GM23338 (cell line): ENCODE measurements around the gene PCSK1N.

Experiments used
- CREB1 ChIP-seq: fragments of 250-450 bp; sonication (Bioruptor Pico); IDR thresholded peaks from 2 replicates; pipeline ENCODE4 v1.5.0; 2020; ENCODE audit warnings: low read depth, mild to moderate bottlenecking, moderate library complexity
- CTCF ChIP-seq, 2 experiments: fragments of 200-600 bp in 1 of 2; sonication (generic) in 1 of 2; conservative IDR thresholded peaks; 2 replicates each; pipeline versions ENCODE4 v1.5.1 to v1.6.1; 2016 to 2017; ENCODE audit warnings: antibody characterized with exemption in 2 of 2, low read depth in 2 of 2, mild to moderate bottlenecking in 2 of 2, moderate library complexity in 1 of 2
- ETS1 ChIP-seq: IDR thresholded peaks from 2 replicates; pipeline ENCODE4 v1.6.1; 2016; ENCODE audit warnings: antibody characterized with exemption
- EZH2 ChIP-seq: fragments of 200-600 bp; sonication (generic); IDR thresholded peaks from one replicate; pipeline ENCODE4 v1.8.0; 2017; ENCODE audit warnings: antibody characterized with exemption, mild to moderate bottlenecking, low read depth; ENCODE audit not compliant: unreplicated experiment
- EZH2phosphoT487 ChIP-seq: fragments of 200-600 bp; sonication (generic); IDR thresholded peaks from one replicate; pipeline ENCODE4 v1.8.1; 2018; ENCODE audit warnings: antibody characterized with exemption; ENCODE audit not compliant: unreplicated experiment
- JUNB ChIP-seq: IDR thresholded peaks from one replicate; pipeline ENCODE4 v1.6.1; 2016; ENCODE audit warnings: antibody characterized with exemption; ENCODE audit not compliant: unreplicated experiment
- NANOG ChIP-seq: IDR thresholded peaks from 2 replicates; pipeline ENCODE4 v1.6.1; 2016; ENCODE audit warnings: antibody characterized with exemption, borderline replicate concordance
- POLR2AphosphoS5 ChIP-seq: IDR thresholded peaks from 2 replicates; pipeline ENCODE4 v1.6.1; 2016; ENCODE audit warnings: antibody characterized with exemption, low read depth
- REST ChIP-seq: IDR thresholded peaks from one replicate; pipeline ENCODE4 v1.6.1; 2018; ENCODE audit warnings: antibody characterized with exemption; ENCODE audit not compliant: unreplicated experiment
- STAT1 ChIP-seq: IDR thresholded peaks from one replicate; pipeline ENCODE4 v1.6.1; 2016; ENCODE audit warnings: antibody characterized with exemption; ENCODE audit not compliant: unreplicated experiment
- ZNF114 ChIP-seq: fragments of 250-450 bp; sonication (Bioruptor Pico); IDR thresholded peaks from 2 replicates; pipeline ENCODE4 v1.5.0; 2020; ENCODE audit warnings: mild to moderate bottlenecking, moderate library complexity
- ZNF331 ChIP-seq: fragments of 250-450 bp; sonication (Bioruptor Pico); IDR thresholded peaks from 2 replicates; pipeline ENCODE4 v1.5.0; 2020; ENCODE audit warnings: low read depth, mild to moderate bottlenecking, moderate library complexity
- ZNF462 ChIP-seq: fragments of 250-450 bp; sonication (Bioruptor Pico); IDR thresholded peaks from 2 replicates; pipeline ENCODE4 v1.5.0; 2020; ENCODE audit warnings: mild to moderate bottlenecking, moderate library complexity

GRCh38 chrX:48800574-48801279 lies 34.7 kb downstream of the PCSK1N start:
- TF ChIP-seq CTCF (conservative IDR thresholded peaks at IDR 0.05; ENCODE audit: low read depth in 2 of 2) (no peak), POLR2AphosphoS5 (no peak), CREB1 (CRISPR knock-in tag) (no peak), REST (no peak), EZH2phosphoT487 (no peak), EZH2 (no peak), ZNF462 (CRISPR knock-in tag) (no peak), ZNF114 (no peak), NANOG (no peak), STAT1 (no peak), ZNF331 (CRISPR knock-in tag) (no peak), JUNB (no peak), ETS1 (no peak)
